PC-9 (cell line): Measurements from ENCODE around the gene SLC38A9. TPM values are rescaled to one million over a fixed set of nuclear protein-coding genes. Genes with fewer than 3 reads are reported as not detected.

Experiments used
- BruUV-seq: library from RNA; stranded (reverse); fragments of 400-500 nt; replicated peaks from 2 replicates; lab custom pipeline; 2021; lab: Mats Ljungman, UMichigan
- CTCF ChIA-PET: fragments of 300-600 bp; sonication (Branson Sonifier 250); formaldehyde crosslinking; loops from one replicate; lab custom pipeline; 2022; ENCODE audit warnings: antibody characterized with exemption; lab: Charles Lee
- POLR2A ChIA-PET: fragments of 300-600 bp; sonication (Branson Sonifier 250); formaldehyde crosslinking; loops from one replicate; lab custom pipeline; 2022; ENCODE audit warnings: antibody characterized with exemption; ENCODE audit not compliant: unreplicated experiment; lab: Charles Lee
- DNase-seq, 2 experiments: peaks; one replicate each; pipeline versions ENCODE4 v3.0.0 to v3.0.0-alpha.2; 2015 to 2022; ENCODE audit warnings: mixed read lengths in 1 of 2
- H2AFZ ChIP-seq: fragments of 200-600 bp; sonication (generic); 2 replicates; pipeline ENCODE4 v1.8.1; 2017; ENCODE audit warnings: antibody characterized with exemption
- H3F3A ChIP-seq: fragments of 200-600 bp; sonication (generic); 2 replicates; pipeline ENCODE4 v1.8.1; 2017; ENCODE audit warnings: antibody characterized with exemption, mild to moderate bottlenecking, low read depth; ENCODE audit not compliant: insufficient read depth
- H3K27ac ChIP-seq: fragments of 200-600 bp; sonication (generic); 2 replicates; pipeline ENCODE4 v1.6.1; 2016; ENCODE audit warnings: mixed run types
- H3K27me3 ChIP-seq: fragments of 200-600 bp; sonication (generic); 2 replicates; pipeline ENCODE4 v1.6.1; 2016; ENCODE audit warnings: low read depth, mixed run types; ENCODE audit not compliant: insufficient read depth
- H3K36me3 ChIP-seq: fragments of 200-600 bp; sonication (generic); 2 replicates; pipeline ENCODE4 v1.6.1; 2016; ENCODE audit warnings: low read depth, mixed run types
- H3K4me1 ChIP-seq: fragments of 200-600 bp; sonication (generic); replicated peaks from 2 replicates; pipeline ENCODE4 v1.6.1; 2016; ENCODE audit warnings: mixed run types; ENCODE audit not compliant: insufficient read depth
- H3K4me2 ChIP-seq: fragments of 200-600 bp; sonication (generic); 2 replicates; pipeline ENCODE4 v1.6.1; 2017; ENCODE audit warnings: mixed run types
- H3K4me3 ChIP-seq: fragments of 200-600 bp; sonication (generic); 2 replicates; pipeline ENCODE4 v1.6.1; 2016; ENCODE audit warnings: mixed run types
- H3K79me2 ChIP-seq: fragments of 200-600 bp; sonication (generic); 2 replicates; pipeline ENCODE4 v1.6.1; 2017; ENCODE audit warnings: low read depth, mixed run types
- H3K9me2 ChIP-seq: fragments of 200-600 bp; sonication (generic); 2 replicates; pipeline ENCODE4 v1.8.1; 2017; ENCODE audit warnings: mild to moderate bottlenecking; ENCODE audit not compliant: insufficient read depth
- H3K9me3 ChIP-seq: fragments of 200-600 bp; sonication (generic); 2 replicates; pipeline ENCODE4 v1.8.1; 2016; ENCODE audit warnings: low read depth; ENCODE audit not compliant: insufficient read depth
- H4K20me1 ChIP-seq: fragments of 200-600 bp; sonication (generic); 2 replicates; pipeline ENCODE4 v1.8.1; 2017; ENCODE audit not compliant: insufficient read depth
- EZH2 ChIP-seq: fragments of 200-600 bp; sonication (generic); IDR thresholded peaks from 2 replicates; pipeline ENCODE4 v1.8.0; 2017; ENCODE audit warnings: antibody characterized with exemption, low read depth
- intact Hi-C: fragments of 100-400 bp; cut with micrococcal nuclease; formaldehyde crosslinking; loops from one replicate; pipeline ENCODE4 v1.10.0; 2022; ENCODE audit not compliant: unreplicated experiment
- total RNA-seq: library from RNA; stranded (reverse); gene quantifications from 2 replicates; pipeline ENCODE4 v1.2.3, GENCODE V29; 2021
- TF ChIP-seq, protein P1 (sequence below): fragments of 200-600 bp; sonication (generic); conservative IDR thresholded peaks from 2 replicates; pipeline ENCODE4 v1.6.1; 2017; ENCODE audit warnings: mixed run types, antibody characterized with exemption, mild to moderate bottlenecking, moderate library complexity

Gene SLC38A9
- total RNA-seq, 1 experiment from 2014 or later: 26.6 TPM

DNA sequence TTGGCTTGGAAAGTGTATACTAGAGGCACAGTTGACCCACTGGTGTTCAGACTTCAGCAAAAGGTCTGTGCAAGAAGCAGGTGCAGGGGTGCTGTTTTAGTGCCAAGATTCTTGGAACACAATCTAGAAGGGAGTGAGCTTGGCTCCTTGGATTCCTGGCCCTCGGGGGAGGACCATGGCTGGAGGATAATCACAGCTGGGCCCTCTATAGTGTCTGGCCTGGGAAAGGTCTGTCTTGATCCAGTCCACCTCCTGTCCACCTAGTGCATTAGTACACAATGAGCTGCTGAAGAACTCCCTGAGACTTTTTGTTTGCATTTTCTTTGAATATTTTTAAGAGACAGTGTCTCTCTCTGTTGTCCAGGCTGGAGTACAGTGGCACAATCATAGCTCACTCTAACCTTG lies 126.9 kb downstream of the SLC38A9 start:
- Histone ChIP-seq H3K27ac (no peak overlapping the region), H3F3A (no peaks in the 10 kb centered on the region), H3K9me3 (no peaks in the 10 kb centered on the region; the same call in 1 of the 2 replicates), H4K20me1 (no peaks in the 10 kb centered on the region), H3K27me3 (no peaks in the 10 kb centered on the region), H3K9me2 (no peaks in the 10 kb centered on the region), H3K4me3 (no peak overlapping the region), H2AFZ (no peak overlapping the region), H3K36me3 (no peaks in the 10 kb centered on the region), H3K4me1 (no peaks in the 10 kb centered on the region), H3K4me2 (no peak overlapping the region), H3K79me2 (no peaks in the 10 kb centered on the region)
- no peak for DNase-seq
- ChIA-PET POLR2A (no interaction called here), CTCF (no interaction called here)
- BruUV-seq: no TSS peak
- intact Hi-C loops: no loop called here
- TF ChIP-seq, protein P1, sequence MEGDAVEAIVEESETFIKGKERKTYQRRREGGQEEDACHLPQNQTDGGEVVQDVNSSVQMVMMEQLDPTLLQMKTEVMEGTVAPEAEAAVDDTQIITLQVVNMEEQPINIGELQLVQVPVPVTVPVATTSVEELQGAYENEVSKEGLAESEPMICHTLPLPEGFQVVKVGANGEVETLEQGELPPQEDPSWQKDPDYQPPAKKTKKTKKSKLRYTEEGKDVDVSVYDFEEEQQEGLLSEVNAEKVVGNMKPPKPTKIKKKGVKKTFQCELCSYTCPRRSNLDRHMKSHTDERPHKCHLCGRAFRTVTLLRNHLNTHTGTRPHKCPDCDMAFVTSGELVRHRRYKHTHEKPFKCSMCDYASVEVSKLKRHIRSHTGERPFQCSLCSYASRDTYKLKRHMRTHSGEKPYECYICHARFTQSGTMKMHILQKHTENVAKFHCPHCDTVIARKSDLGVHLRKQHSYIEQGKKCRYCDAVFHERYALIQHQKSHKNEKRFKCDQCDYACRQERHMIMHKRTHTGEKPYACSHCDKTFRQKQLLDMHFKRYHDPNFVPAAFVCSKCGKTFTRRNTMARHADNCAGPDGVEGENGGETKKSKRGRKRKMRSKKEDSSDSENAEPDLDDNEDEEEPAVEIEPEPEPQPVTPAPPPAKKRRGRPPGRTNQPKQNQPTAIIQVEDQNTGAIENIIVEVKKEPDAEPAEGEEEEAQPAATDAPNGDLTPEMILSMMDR: no peak
- TF ChIP-seq EZH2: no peak

DNA sequence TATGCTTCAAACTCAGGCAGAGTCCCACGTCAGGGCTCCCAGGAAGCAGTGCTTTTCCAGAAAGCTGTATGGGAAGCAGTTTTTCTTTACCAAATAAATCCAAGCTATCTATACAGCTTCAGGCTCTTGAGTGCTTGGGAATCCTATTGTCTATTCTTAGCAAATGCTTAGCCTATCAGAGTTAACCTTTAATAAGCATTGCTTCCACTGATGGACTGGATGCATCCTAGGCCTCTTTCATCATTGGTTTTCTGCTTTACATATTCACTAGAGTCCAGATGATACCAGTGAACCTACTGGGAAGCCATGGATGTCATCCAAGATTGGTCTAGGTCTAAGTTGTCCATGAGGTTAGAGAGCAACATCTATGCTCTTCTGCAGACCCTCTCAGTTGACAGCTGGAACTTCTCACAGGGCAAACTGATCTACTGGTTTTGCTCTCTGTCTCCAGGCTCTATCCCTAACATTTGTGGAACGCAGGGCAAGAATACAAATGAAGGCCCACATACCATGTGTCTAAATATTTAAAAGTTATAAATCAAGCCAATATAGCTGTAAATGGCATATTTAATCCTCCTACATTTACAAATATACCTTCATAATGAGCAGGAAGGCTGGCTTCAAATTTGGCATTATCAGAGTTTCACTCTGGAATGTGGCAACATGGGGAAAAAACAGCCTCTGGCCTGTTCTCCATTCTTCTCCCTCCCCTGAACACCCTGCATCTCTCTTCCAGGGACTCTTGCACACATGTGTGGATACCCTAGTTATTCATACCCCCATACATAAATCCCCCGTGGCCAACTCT lies 127.5 kb downstream of the SLC38A9 start:
- TF ChIP-seq EZH2: no peak
- TF ChIP-seq, protein P1: no peak
- H3K4me2 ChIP-seq: no peak overlapping the region
- ChIA-PET CTCF (interaction anchor here (0.6 kb wide), 1 partner anchor 332 kb away, joined by 3 read pairs; no protein-coding TSS in a partner anchor), POLR2A (no interaction called here)
- H3K36me3 ChIP-seq: no peaks in the 10 kb centered on the region
- no peak overlapping the region for H2AFZ ChIP-seq
- DNase-seq: no peak
- no peaks in the 10 kb centered on the region for H3F3A ChIP-seq
- BruUV-seq: no TSS peak
- H3K4me3 ChIP-seq: no peak overlapping the region
- no peaks in the 10 kb centered on the region; the same call in 1 of the 2 replicates for H3K9me3 ChIP-seq
- H4K20me1 ChIP-seq: no peaks in the 10 kb centered on the region
- no peak overlapping the region for H3K27ac ChIP-seq
- H3K9me2 ChIP-seq: no peaks in the 10 kb centered on the region
- intact Hi-C loops: no loop called here
- H3K27me3 ChIP-seq: no peaks in the 10 kb centered on the region
- no peaks in the 10 kb centered on the region for H3K4me1 ChIP-seq
- H3K79me2 ChIP-seq: no peaks in the 10 kb centered on the region

- H3K79me2 ChIP-seq: no peaks in the 10 kb centered on the region
- no peak overlapping the region for H3K27ac ChIP-seq
- no peak overlapping the region for H3K4me3 ChIP-seq
- no peaks in the 10 kb centered on the region for H3K27me3 ChIP-seq
- no peak for DNase-seq
- no peaks in the 10 kb centered on the region for H3F3A ChIP-seq
- TF ChIP-seq, protein P1: no peak
- TF ChIP-seq EZH2: no peak
- intact Hi-C loops: no loop called here
- no peak overlapping the region for H3K4me2 ChIP-seq
- H2AFZ ChIP-seq: no peak overlapping the region
- CTCF ChIA-PET: no interaction called here
- no peaks in the 10 kb centered on the region for H3K36me3 ChIP-seq
- no peaks in the 10 kb centered on the region for H3K4me1 ChIP-seq
- no TSS peak for BruUV-seq
- no peaks in the 10 kb centered on the region; the same call in 1 of the 2 replicates for H3K9me3 ChIP-seq
- H3K9me2 ChIP-seq: no peaks in the 10 kb centered on the region
- H4K20me1 ChIP-seq: no peaks in the 10 kb centered on the region
- POLR2A ChIA-PET: no interaction called here
Observed at GRCh38 chr5:55583578-55583977, 128.5 kb downstream of the SLC38A9 start.
